ENCODE results near the gene GNAZ.

The GNAZ gene

GRCh38 chr22:23120415-23120899 is 50.1 kb downstream of the GNAZ start:
- DNase-seq, result no peak
- H3K36me3 ChIP-seq, result peaks cover 0 to 8% (median 0%) of the 10 kb centered on the region in 3 donors
- no peaks in the 10 kb centered on the region for H3K9me3 ChIP-seq
- H3K27ac ChIP-seq, result no peak overlapping the region
- no peak for TF ChIP-seq CTCF (IDR thresholded peaks at IDR 0.05)
- H3K4me1 ChIP-seq, result no peaks in the 10 kb centered on the region
- no peaks in the 10 kb centered on the region for H3K27me3 ChIP-seq
- intact Hi-C loops (cut with DNase I; ENCODE audit: low total_unique reads), result loop anchor here (10.0 kb wide), 1 partner anchor 266 kb away; no protein-coding TSS in a partner anchor
- no peak overlapping the region for H3K4me3 ChIP-seq

DNA sequence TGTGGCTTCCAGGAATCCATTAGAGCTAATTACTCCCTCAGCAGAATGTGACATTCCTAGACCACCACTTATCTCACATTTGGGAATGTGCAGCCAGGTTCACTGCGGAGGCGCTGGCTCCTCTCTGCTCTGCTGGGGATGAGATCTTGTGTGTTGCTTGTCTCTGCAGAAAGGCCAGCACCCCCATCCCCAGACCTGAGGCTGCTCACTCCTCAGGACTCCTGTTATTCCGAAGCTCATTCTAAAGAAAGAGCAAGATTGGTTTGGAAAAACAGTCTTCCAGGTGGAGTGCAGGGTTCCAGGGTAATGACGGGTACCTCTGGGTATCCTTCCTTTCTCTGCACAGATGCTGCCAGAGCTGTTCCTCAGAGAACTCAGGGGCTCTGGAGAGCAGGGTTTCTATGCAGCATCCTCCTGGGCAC is 50.7 kb downstream of the GNAZ start:
- Histone ChIP-seq H3K9me3 (no peaks in the 10 kb centered on the region), H3K36me3 (peaks cover 0 to 8% (median 0%) of the 10 kb centered on the region in 3 donors), H3K27me3 (no peaks in the 10 kb centered on the region), H3K4me3 (no peak overlapping the region), H3K27ac (no peak overlapping the region), H3K4me1 (no peaks in the 10 kb centered on the region)
- DNase-seq, result no peak
- no peak for TF ChIP-seq CTCF (IDR thresholded peaks at IDR 0.05)
- intact Hi-C loops (cut with DNase I; ENCODE audit: low total_unique reads), result loop anchor here (10.0 kb wide), 1 partner anchor 266 kb away; no protein-coding TSS in a partner anchor

DNA sequence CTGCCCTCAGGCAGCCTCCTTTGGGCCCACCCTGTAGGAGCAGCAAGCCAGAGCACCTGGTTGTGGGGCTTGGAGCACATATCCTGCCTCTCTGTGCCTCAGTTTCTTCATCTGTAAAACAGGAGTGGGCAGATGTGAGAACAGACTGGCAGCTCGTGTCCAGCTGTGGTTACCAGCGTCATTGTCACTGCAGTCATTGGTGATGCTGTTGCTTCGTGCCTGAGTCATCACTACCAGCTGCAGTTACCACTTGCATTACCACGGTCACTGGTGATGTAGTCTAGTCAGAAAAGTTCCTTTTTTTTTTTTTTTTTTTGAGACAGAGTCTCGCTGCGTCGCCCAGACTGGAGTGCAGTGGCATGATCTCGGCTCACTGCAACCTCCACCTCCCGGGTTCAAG is 51.1 kb downstream of the GNAZ start:
- no peaks in the 10 kb centered on the region for H3K4me1 ChIP-seq
- no peak overlapping the region for H3K4me3 ChIP-seq
- no peak overlapping the region for H3K27ac ChIP-seq
- no peak for DNase-seq
- no peaks in the 10 kb centered on the region for H3K9me3 ChIP-seq
- intact Hi-C loops (cut with DNase I; ENCODE audit: low total_unique reads), result loop anchor here (10.0 kb wide), 1 partner anchor 267 kb away; no protein-coding TSS in a partner anchor
- TF ChIP-seq CTCF (IDR thresholded peaks at IDR 0.05), result no peak
- H3K36me3 ChIP-seq, result peaks cover 0 to 8% (median 0%) of the 10 kb centered on the region in 3 donors
- no peaks in the 10 kb centered on the region for H3K27me3 ChIP-seq

DNA sequence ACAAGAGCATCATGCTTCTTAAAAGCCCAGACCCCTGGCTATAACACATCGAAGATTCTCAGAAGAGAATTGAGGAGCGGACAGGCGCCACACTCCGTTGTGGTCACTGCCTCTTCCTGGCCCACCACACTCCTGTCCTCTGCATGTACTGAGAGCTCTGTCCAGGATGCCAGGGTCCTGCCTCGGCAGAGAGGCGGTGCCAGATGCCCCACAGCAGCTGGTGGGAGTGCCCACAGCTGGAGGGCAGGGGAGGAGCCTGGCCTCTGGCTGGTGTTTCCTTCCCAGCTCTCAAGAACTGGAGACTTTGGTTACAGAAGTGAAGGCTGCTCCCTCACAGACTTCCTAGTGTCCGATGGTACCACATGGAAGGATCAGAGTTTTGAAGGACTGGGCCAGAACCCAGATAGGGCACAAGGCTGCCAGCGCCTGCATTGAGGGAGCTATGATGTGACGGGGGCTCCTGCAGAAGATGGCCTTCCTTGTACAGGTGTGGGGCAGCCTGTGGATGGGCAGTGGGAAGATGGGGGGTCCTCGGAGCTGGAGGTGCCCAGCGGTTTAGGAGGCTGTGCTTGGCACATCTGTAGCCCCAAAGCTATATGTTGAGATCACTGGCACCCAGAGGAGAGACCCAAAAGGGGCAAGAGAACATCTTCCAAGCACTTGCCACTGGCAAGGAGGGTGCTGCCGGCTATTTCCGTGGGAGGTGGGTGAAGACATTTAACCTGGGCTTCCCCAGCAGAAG is 52.1 kb downstream of the GNAZ start:
- Histone ChIP-seq H3K27me3 (no peaks in the 10 kb centered on the region), H3K4me3 (no peak overlapping the region), H3K4me1 (no peaks in the 10 kb centered on the region), H3K36me3 (peaks cover 0 to 8% (median 0%) of the 10 kb centered on the region in 3 donors), H3K9me3 (no peaks in the 10 kb centered on the region), H3K27ac (no peak overlapping the region)
- DNase-seq, result no peak
- intact Hi-C loops (cut with DNase I; ENCODE audit: low total_unique reads), result loop anchor here (10.0 kb wide), 1 partner anchor 268 kb away; no protein-coding TSS in a partner anchor
- no peak for TF ChIP-seq CTCF (IDR thresholded peaks at IDR 0.05)

- no peak for DNase-seq
- no peak overlapping the region for H3K27ac ChIP-seq
- H3K4me3 ChIP-seq, result no peak overlapping the region
- no peaks in the 10 kb centered on the region for H3K27me3 ChIP-seq
- TF ChIP-seq CTCF (IDR thresholded peaks at IDR 0.05), result no peak
- intact Hi-C loops (cut with DNase I; ENCODE audit: low total_unique reads), result loop anchor here (10.0 kb wide), 1 partner anchor 268 kb away; no protein-coding TSS in a partner anchor
- H3K4me1 ChIP-seq, result no peaks in the 10 kb centered on the region
- H3K36me3 ChIP-seq, result peaks cover 0 to 8% (median 0%) of the 10 kb centered on the region in 3 donors
- H3K9me3 ChIP-seq, result no peaks in the 10 kb centered on the region
Measured at GRCh38 chr22:23122992-23123803, 52.9 kb downstream of the GNAZ start.

All from tibial artery (tissue), 4 donors.